IMR-90 (cell line): ENCODE measurements around the gene MCM5. TPM values are rescaled to one million over a fixed set of nuclear protein-coding genes. Genes with fewer than 3 reads are reported as not detected.

Source experiments
- ATAC-seq: fragments of 200-7000 bp; cut with Tn5 transposase; 2 replicates; pipeline ENCODE4 v1.9.1; 2020; ENCODE audit warnings: low read depth, mild to moderate bottlenecking, moderate library complexity
- BruUV-seq: library from RNA; stranded (reverse); fragments of 400-500 nt; replicated peaks from 2 replicates; lab custom pipeline; 2021; lab: Mats Ljungman, UMichigan
- CTCF ChIA-PET: fragments of 300-600 bp; formaldehyde crosslinking; extraction: SDS; loops from one replicate; lab custom pipeline; 2021; ENCODE audit warnings: antibody characterized with exemption; lab: Yijun Ruan, JAX
- POLR2A ChIA-PET: fragments of 300-600 bp; sonication (Branson Sonifier 250); formaldehyde crosslinking; loops from one replicate; lab custom pipeline; 2022; ENCODE audit warnings: antibody characterized with exemption; ENCODE audit not compliant: unreplicated experiment; lab: Charles Lee
- DNase-seq: peaks from one replicate; pipeline ENCODE4 v3.0.0; 2013
- H2AFZ ChIP-seq: replicated peaks from 2 replicates; pipeline ENCODE3; 2013; ENCODE audit warnings: low read length, mild to moderate bottlenecking; ENCODE audit not compliant: poor library complexity
- H2AK5ac ChIP-seq: 2 replicates; pipeline ENCODE4 v1.6.1; 2013; ENCODE audit warnings: low read depth, low read length, inconsistent platforms
- H2AK9ac ChIP-seq: replicated peaks from 2 replicates; pipeline ENCODE3; 2013; ENCODE audit warnings: mild to moderate bottlenecking, low read depth, low read length, moderate library complexity; ENCODE audit not compliant: poor library complexity
- H2BK120ac ChIP-seq: 2 replicates; pipeline ENCODE4 v1.6.1; 2013; ENCODE audit warnings: low read depth, low read length, inconsistent platforms
- H2BK15ac ChIP-seq: 3 replicates; pipeline ENCODE4 v1.6.1; 2013; ENCODE audit warnings: low read depth, low read length, inconsistent platforms
- H2BK20ac ChIP-seq: 2 replicates; pipeline ENCODE4 v1.6.1; 2013; ENCODE audit warnings: low read depth, mild to moderate bottlenecking, inconsistent platforms, low read length, moderate library complexity
- H2BK5ac ChIP-seq: 2 replicates; pipeline ENCODE4 v1.6.1; 2013; ENCODE audit warnings: mild to moderate bottlenecking, low read depth, low read length, inconsistent platforms; ENCODE audit not compliant: poor library complexity, severe bottlenecking
- H3K14ac ChIP-seq: replicated peaks from 2 replicates; pipeline ENCODE4 v1.6.1; 2013; ENCODE audit warnings: low read depth, low read length, inconsistent platforms
- H3K18ac ChIP-seq: 2 replicates; pipeline ENCODE4 v1.6.1; 2013; ENCODE audit warnings: low read depth, low read length, control low read depth
- H3K23ac ChIP-seq: 2 replicates; pipeline ENCODE4 v1.6.1; 2013; ENCODE audit warnings: low read depth, low read length, inconsistent platforms
- H3K27ac ChIP-seq: 2 replicates; pipeline ENCODE4 v1.5.1; 2013; ENCODE audit warnings: mild to moderate bottlenecking, control low read depth, low read length; ENCODE audit not compliant: insufficient read depth
- H3K27me3 ChIP-seq: 2 replicates; pipeline ENCODE4 v1.6.1; 2013; ENCODE audit warnings: low read length; ENCODE audit not compliant: control insufficient read depth, insufficient read depth
- H3K36me3 ChIP-seq: 2 replicates; pipeline ENCODE4 v1.6.1; 2013; ENCODE audit warnings: low read length, mixed read lengths; ENCODE audit not compliant: control insufficient read depth, insufficient read depth
- H3K4ac ChIP-seq: 2 replicates; pipeline ENCODE4 v1.6.1; 2013; ENCODE audit warnings: low read depth, low read length, inconsistent platforms
- H3K4me1 ChIP-seq: 2 replicates; pipeline ENCODE4 v1.6.1; 2013; ENCODE audit warnings: low read length, mixed read lengths; ENCODE audit not compliant: control insufficient read depth, insufficient read depth
- H3K4me2 ChIP-seq: 2 replicates; pipeline ENCODE4 v1.6.1; 2013; ENCODE audit warnings: low read depth, mild to moderate bottlenecking, control low read depth, low read length, moderate library complexity
- H3K4me3 ChIP-seq: 2 replicates; pipeline ENCODE4 v1.5.1; 2013; ENCODE audit warnings: low read depth, mild to moderate bottlenecking, control low read depth, low read length, moderate library complexity; ENCODE audit not compliant: insufficient read depth
- H3K56ac ChIP-seq: 2 replicates; pipeline ENCODE4 v1.6.1; 2013; ENCODE audit warnings: low read length, inconsistent platforms; ENCODE audit not compliant: insufficient read depth; ENCODE audit errors: extremely low read depth
- H3K79me1 ChIP-seq, 2 experiments: 2 replicates each; pipeline ENCODE4 v1.6.1; 2013; ENCODE audit warnings: low read length in 2 of 2, inconsistent platforms in 1 of 2, low read depth in 1 of 2
- H3K9ac ChIP-seq: 2 replicates; pipeline ENCODE4 v1.6.1; 2013; ENCODE audit warnings: low read depth, low read length, control low read depth
- H3K9me1 ChIP-seq: 2 replicates; pipeline ENCODE4 v1.6.1; 2013; ENCODE audit warnings: low read length, inconsistent platforms; ENCODE audit not compliant: insufficient read depth
- H3K9me3 ChIP-seq: 2 replicates; pipeline ENCODE4 v1.6.1; 2013; ENCODE audit warnings: low read length; ENCODE audit not compliant: control insufficient read depth, insufficient read depth
- H4K20me1 ChIP-seq: 2 replicates; pipeline ENCODE4 v1.6.1; 2013; ENCODE audit warnings: low read length, inconsistent platforms; ENCODE audit not compliant: insufficient read depth
- H4K5ac ChIP-seq: 2 replicates; pipeline ENCODE4 v1.6.1; 2013; ENCODE audit warnings: mild to moderate bottlenecking, low read depth, low read length, control low read depth
- H4K8ac ChIP-seq, 2 experiments: 2 replicates each; pipeline ENCODE4 v1.6.1; 2013; ENCODE audit warnings: low read depth in 2 of 2, low read length in 2 of 2, control low read depth in 1 of 2, inconsistent platforms in 1 of 2
- H4K91ac ChIP-seq: 2 replicates; pipeline ENCODE4 v1.6.1; 2013; ENCODE audit warnings: low read depth, low read length, inconsistent platforms; ENCODE audit not compliant: insufficient read depth
- MAFK ChIP-seq: IDR thresholded peaks from 2 replicates; pipeline ENCODE4 v1.6.1; 2012; ENCODE audit warnings: low read depth, low read length, improper control_type of control experiment
- RAD21 ChIP-seq: IDR thresholded peaks from 2 replicates; pipeline ENCODE4 v1.6.1; 2012; ENCODE audit warnings: low read length, improper control_type of control experiment
- RFX5 ChIP-seq: IDR thresholded peaks from 2 replicates; pipeline ENCODE4 v1.8.0; 2012; ENCODE audit warnings: low read depth, mild to moderate bottlenecking, low read length, moderate library complexity
- WGBS, 2 experiments: methylation state at CpG; one replicate each; pipeline versions ENCODE4 v1.1.5 to v1.1.7; 2013; ENCODE audit warnings: missing lambda C conversion rate in 2 of 2; ENCODE audit not compliant: insufficient read length in 1 of 2; ENCODE audit errors: extremely low coverage in 2 of 2; 5-methylcytosine and 5-hydroxymethylcytosine counted together
- dilution Hi-C: fragments of 300-500 bp; cut with HindIII; formaldehyde crosslinking; loops from one replicate; pipeline ENCODE4 v1.14.3; 2018; ENCODE audit warnings: low sequenced_read_pairs; ENCODE audit not compliant: unreplicated experiment
- in situ Hi-C: fragments of 300-500 bp; cut with MboI; formaldehyde crosslinking; loops from 3 replicates; pipeline ENCODE4 v1.14.3; 2019; ENCODE audit warnings: low sequenced_read_pairs, inconsistent platforms, mixed read lengths
- intact Hi-C: fragments of 100-400 bp; cut with micrococcal nuclease; formaldehyde crosslinking; loops from 2 replicates; pipeline ENCODE4 v1.10.0; 2022
- polyA plus RNA-seq, 3 experiments: library from polyadenylated mRNA; depleted of rRNA; stranded (reverse); fragments of >200 nt; gene quantifications; 2 replicates each; pipeline ENCODE4 v1.2.3, GENCODE V29; 2012; ENCODE audit warnings: low replicate concordance in 1 of 3
- total RNA-seq: library from RNA; depleted of rRNA; stranded (reverse); fragments of >200 nt; gene quantifications from 2 replicates; pipeline ENCODE4 v1.2.3, GENCODE V29; 2012

MCM5 gene
- total and polyA plus RNA-seq, 2 of the 4 experiments (the other 2 are of a cell fraction), result 43.0 to 58.6 TPM

DNA sequence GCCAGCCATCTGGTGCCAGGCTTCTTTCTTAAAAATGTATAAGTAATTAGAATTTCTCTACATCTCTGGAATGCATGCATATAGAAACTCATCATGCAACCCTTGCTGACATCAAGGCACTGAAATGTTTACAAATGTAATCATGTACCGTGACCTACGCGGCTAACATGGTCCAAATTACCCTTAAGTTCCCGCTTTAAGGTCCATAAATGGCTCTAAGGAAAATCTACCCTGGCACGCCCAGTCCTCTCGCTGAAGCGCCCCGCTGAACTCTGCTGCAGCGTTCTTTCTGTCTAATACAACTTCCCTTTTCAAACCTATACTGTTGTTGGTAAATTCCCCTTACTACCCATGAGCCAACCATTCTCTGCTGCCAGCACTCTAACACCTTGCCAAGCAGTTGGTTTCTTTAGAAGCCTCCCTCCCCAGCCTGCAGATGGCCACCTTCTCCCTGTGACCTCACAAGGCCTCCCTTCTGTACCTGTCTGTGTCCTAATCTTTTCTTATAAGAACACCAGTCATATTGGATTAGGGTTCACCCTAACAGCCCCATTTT lies 32.5 kb upstream of the MCM5 start:
- Histone ChIP-seq H3K9me3 (no peaks in the 10 kb centered on the region), H3K23ac (no peak overlapping the region; the same call in 1 of the 2 replicates), H3K9ac (no peak overlapping the region), H2AK9ac (no peak overlapping the region), H3K56ac (no peak overlapping the region), H4K20me1 (no peaks in the 10 kb centered on the region), H2BK20ac (no peak overlapping the region; the same call in 1 of the 2 replicates), H4K5ac (no peak overlapping the region), H2BK15ac (no peak overlapping the region), H3K9me1 (0 out of 2 replicates have a peak, but pooled peaks cover 3% of the 10 kb centered on the region), H3K4me3 (no peak overlapping the region), H3K27ac (no peak overlapping the region), H3K4me2 (no peak overlapping the region), H3K79me1 (no peaks in the 10 kb centered on the region), H4K91ac (peak overlapping the region; percentile 56; the same call in 1 of the 2 replicates), H2AK5ac (0 out of 2 replicates have a peak overlapping the region, but pooled peaks have one; percentile 15), H3K4ac (no peak overlapping the region), H2BK5ac (no peak overlapping the region), H2BK120ac (0 out of 2 replicates have a peak overlapping the region, but pooled peaks have one; percentile 19), H3K4me1 (peaks cover 6% of the 10 kb centered on the region), H2AFZ (peak overlapping the region; percentile 23), H3K14ac (no peak overlapping the region), H3K27me3 (no peaks in the 10 kb centered on the region), H4K8ac (no peak overlapping the region), H3K36me3 (no peaks in the 10 kb centered on the region), H3K18ac (no peak overlapping the region)
- ATAC-seq (no peak), DNase-seq (no peak)
- 48% methylated on average over 4 of the region's 9 CpGs; no CpG with 5 or more reads in 1 of the 2 experiments for WGBS, 2 experiments
- in situ Hi-C loops (no loop called here), intact Hi-C loops (no loop called here), dilution Hi-C loops (no loop called here)
- BruUV-seq, result no TSS peak
- TF ChIP-seq RFX5, result no peak
- no peak for TF ChIP-seq MAFK
- no peak for TF ChIP-seq RAD21
- ChIA-PET POLR2A (no interaction called here), CTCF (no interaction called here)
